ENCODE results near the gene VAV3.

VAV3 gene

GRCh38 chr1:107547363-107548155 is 417.4 kb downstream of the VAV3 start:
- in situ Hi-C loops (cut with HindIII; ENCODE audit: low sequenced_read_pairs) = no loop called here

GRCh38 chr1:107546576-107546975 is 418.4 kb downstream of the VAV3 start:
- in situ Hi-C loops (cut with HindIII; ENCODE audit: low sequenced_read_pairs) = no loop called here

- in situ Hi-C loops (cut with HindIII; ENCODE audit: low sequenced_read_pairs) = no loop called here
Observed at GRCh38 chr1:107545879-107546278, 419.1 kb downstream of the VAV3 start.

- in situ Hi-C loops (cut with HindIII; ENCODE audit: low sequenced_read_pairs) = no loop called here
Observed at GRCh38 chr1:107545056-107545577, 419.9 kb downstream of the VAV3 start.

- in situ Hi-C loops (cut with HindIII; ENCODE audit: low sequenced_read_pairs) = no loop called here
Observed at GRCh38 chr1:107544285-107544684, 420.7 kb downstream of the VAV3 start.

- in situ Hi-C loops (cut with HindIII; ENCODE audit: low sequenced_read_pairs) = no loop called here
Observed at GRCh38 chr1:107541412-107541811, 423.6 kb downstream of the VAV3 start.

DNA sequence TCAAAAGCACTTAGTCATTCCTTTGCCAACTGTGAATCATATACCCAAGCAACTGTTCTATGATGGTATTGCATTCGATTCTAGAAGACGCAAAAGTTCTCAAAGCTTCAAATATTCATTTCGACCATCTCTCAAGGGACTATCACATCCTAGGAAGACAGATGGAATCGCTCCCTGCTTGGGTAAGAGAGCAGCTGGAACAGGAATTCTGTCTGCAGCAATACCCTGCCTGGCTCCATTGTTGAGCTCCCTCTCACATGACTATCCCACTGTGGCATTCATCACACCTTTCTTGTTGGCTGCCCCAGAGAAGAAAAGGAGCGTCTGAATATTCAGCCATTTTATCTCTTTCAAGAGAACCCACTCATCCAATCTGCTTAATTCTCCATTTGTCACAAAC is 426.5 kb downstream of the VAV3 start:
- in situ Hi-C loops (cut with HindIII; ENCODE audit: low sequenced_read_pairs) = no loop called here

- in situ Hi-C loops (cut with HindIII; ENCODE audit: low sequenced_read_pairs) = no loop called here
Observed at GRCh38 chr1:107536266-107536665, 428.7 kb downstream of the VAV3 start.

GRCh38 chr1:107535091-107535490 is 429.9 kb downstream of the VAV3 start:
- in situ Hi-C loops (cut with HindIII; ENCODE audit: low sequenced_read_pairs) = no loop called here

GRCh38 chr1:107534632-107535031 is 430.3 kb downstream of the VAV3 start:
- in situ Hi-C loops (cut with HindIII; ENCODE audit: low sequenced_read_pairs) = no loop called here

DNA sequence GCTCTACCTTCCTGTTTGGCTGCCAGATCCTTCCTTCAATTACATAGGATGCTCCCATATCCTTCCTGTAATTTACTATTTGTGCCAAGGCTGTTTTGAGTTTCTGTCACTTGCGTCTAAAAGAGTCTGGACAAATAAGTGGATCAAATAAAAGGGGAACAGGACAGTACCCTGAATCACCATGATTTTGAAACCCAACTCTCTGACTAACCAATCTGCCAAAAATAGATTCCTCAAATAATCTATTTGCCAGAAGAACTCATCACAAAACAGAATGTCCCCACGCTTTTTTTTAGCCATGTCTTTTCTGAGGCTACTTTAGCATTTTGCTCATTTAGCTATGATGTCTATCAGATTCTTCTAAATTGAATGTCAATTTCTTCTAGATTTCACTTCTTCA is 431.5 kb downstream of the VAV3 start:
- in situ Hi-C loops (cut with HindIII; ENCODE audit: low sequenced_read_pairs) = no loop called here

DNA sequence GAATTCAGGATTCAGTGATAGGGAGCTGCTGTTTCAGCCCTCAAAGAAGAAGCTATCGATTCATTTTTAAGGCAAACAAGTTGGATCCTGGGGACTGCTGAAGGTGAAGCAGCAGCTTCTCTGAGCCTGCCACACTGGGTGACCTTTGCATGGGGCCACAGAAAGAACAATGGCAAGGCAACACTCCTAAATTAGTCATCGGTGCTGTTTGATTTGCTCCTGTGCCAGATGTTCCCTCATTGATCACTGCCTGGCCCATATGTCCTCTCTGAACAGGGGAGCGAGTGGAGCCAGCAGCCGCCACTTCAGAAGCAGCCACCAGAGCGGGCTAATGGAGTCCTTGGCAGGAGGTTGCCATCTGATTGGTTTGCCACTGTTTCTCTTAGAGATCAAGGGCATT is 432.7 kb downstream of the VAV3 start:
- in situ Hi-C loops (cut with HindIII; ENCODE audit: low sequenced_read_pairs) = no loop called here

DNA sequence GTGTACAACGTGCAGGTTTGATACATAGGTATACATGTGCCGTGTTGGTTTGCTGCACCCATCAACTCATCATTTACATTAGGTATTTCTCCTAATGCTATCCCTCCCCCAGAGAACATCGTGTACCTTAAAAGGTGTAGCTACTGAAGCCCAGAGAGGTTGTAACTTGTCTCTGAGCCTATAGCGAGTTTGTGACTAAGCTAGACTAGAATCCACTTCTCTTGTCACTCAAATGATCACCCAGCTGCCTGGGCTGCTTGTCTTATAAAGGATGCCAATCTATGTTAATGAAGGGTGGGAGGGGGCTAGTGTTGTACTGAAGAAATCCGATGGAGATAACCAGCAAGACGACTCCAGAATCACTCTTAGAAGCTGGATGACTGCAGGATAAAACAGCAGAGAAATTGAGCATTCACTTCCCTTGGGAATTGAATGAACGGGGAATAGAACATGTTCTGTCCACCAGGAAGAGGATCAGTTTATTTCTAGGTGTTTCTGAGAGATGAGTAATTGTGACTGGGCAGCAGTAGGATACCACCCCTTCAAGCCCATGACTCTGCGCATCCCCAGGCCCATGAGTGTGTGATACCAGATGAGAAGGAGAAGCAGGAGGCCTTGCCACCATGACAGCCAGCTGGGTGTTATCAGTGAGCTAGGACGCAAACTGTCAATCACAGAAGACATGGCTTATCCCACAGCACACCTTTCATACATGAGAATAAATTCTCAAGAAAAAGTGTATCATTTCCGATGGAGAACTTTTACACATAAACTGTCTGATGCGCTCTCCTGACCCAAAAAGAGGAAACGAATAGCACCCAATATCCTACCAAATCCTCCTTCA is 433.7 kb downstream of the VAV3 start:
- in situ Hi-C loops (cut with HindIII; ENCODE audit: low sequenced_read_pairs) = no loop called here

- in situ Hi-C loops (cut with HindIII; ENCODE audit: low sequenced_read_pairs) = no loop called here
Observed at GRCh38 chr1:107530543-107530942, 434.4 kb downstream of the VAV3 start.

GRCh38 chr1:107529511-107530149 is 435.4 kb downstream of the VAV3 start:
- in situ Hi-C loops (cut with HindIII; ENCODE audit: low sequenced_read_pairs) = no loop called here

GRCh38 chr1:107526524-107527198 is 438.3 kb downstream of the VAV3 start:
- in situ Hi-C loops (cut with HindIII; ENCODE audit: low sequenced_read_pairs) = no loop called here

- in situ Hi-C loops (cut with HindIII; ENCODE audit: low sequenced_read_pairs) = no loop called here
Observed at GRCh38 chr1:107525961-107526360, 439.0 kb downstream of the VAV3 start.

GRCh38 chr1:107525145-107525544 is 439.8 kb downstream of the VAV3 start:
- in situ Hi-C loops (cut with HindIII; ENCODE audit: low sequenced_read_pairs) = no loop called here

GRCh38 chr1:107524301-107524700 is 440.7 kb downstream of the VAV3 start:
- in situ Hi-C loops (cut with HindIII; ENCODE audit: low sequenced_read_pairs) = no loop called here

GRCh38 chr1:107523736-107524135 is 441.2 kb downstream of the VAV3 start:
- in situ Hi-C loops (cut with HindIII; ENCODE audit: low sequenced_read_pairs) = no loop called here

- in situ Hi-C loops (cut with HindIII; ENCODE audit: low sequenced_read_pairs) = no loop called here
Observed at GRCh38 chr1:107523061-107523460, 441.9 kb downstream of the VAV3 start.

Measured in DLD1 (cell line).